Activated CD4-positive, alpha-beta T cell treated with anti-CD3 and anti-CD28 coated beads for 24 hours (primary cell): ENCODE data around the gene RGL3.
"Not testable (repeated sequence)": the region's sequence is repeated elsewhere in the genome, so short reads cannot be mapped to it uniquely, and the experiment has no call there.

Source experiments
- DNase-seq, 2 donors: peaks; one replicate each; pipeline ENCODE4 v3.0.0-alpha.2; 2020; ENCODE audit warnings: low read depth in 2 of 2

The RGL3 gene

GRCh38 chr19:11418549-11419506 is at the start of gene RGL3:
TSS of gene RGL3 (minus strand) at chr19:11419314. CDS start at chr19:11419278, 36 bp downstream.
- DNase-seq: no peak

- DNase-seq: not testable (repeated sequence)
Observed at GRCh38 chr19:11468266-11468845, 49.2 kb upstream of the RGL3 start.

GRCh38 chr19:11465600-11465999 is 46.5 kb upstream of the RGL3 start:
- DNase-seq: no peak

GRCh38 chr19:11464333-11465265 is 45.5 kb upstream of the RGL3 start:
- DNase-seq: no peak

- no peak for DNase-seq
Observed at GRCh38 chr19:11463391-11463790, 44.3 kb upstream of the RGL3 start.

GRCh38 chr19:11461453-11461852 is 42.3 kb upstream of the RGL3 start:
- no peak for DNase-seq

- DNase-seq: no peak
Observed at GRCh38 chr19:11460207-11460606, 41.1 kb upstream of the RGL3 start.

GRCh38 chr19:11458912-11459311 is 39.8 kb upstream of the RGL3 start:
- not testable (repeated sequence) for DNase-seq

- DNase-seq: no peak
Observed at GRCh38 chr19:11458236-11458900, 39.3 kb upstream of the RGL3 start.

GRCh38 chr19:11457831-11458230 is 38.7 kb upstream of the RGL3 start:
- DNase-seq: no peak

GRCh38 chr19:11457115-11457514 is 38.0 kb upstream of the RGL3 start:
- no peak for DNase-seq

- no peak for DNase-seq
Observed at GRCh38 chr19:11456659-11457058, 37.5 kb upstream of the RGL3 start.

- not testable (repeated sequence) for DNase-seq
Observed at GRCh38 chr19:11455233-11455554, 36.1 kb upstream of the RGL3 start.

GRCh38 chr19:11453468-11454341 is 34.6 kb upstream of the RGL3 start:
- no peak for DNase-seq

- no peak for DNase-seq
Observed at GRCh38 chr19:11452620-11453310, 33.7 kb upstream of the RGL3 start.

- no peak for DNase-seq
Observed at GRCh38 chr19:11451871-11452619, 32.9 kb upstream of the RGL3 start.

GRCh38 chr19:11451327-11451870 is 32.3 kb upstream of the RGL3 start:
- no peak for DNase-seq

GRCh38 chr19:11450570-11451326 is 31.6 kb upstream of the RGL3 start:
- DNase-seq: no peak
